ENCODE results near the gene HDGF.

HDGF gene

DNA sequence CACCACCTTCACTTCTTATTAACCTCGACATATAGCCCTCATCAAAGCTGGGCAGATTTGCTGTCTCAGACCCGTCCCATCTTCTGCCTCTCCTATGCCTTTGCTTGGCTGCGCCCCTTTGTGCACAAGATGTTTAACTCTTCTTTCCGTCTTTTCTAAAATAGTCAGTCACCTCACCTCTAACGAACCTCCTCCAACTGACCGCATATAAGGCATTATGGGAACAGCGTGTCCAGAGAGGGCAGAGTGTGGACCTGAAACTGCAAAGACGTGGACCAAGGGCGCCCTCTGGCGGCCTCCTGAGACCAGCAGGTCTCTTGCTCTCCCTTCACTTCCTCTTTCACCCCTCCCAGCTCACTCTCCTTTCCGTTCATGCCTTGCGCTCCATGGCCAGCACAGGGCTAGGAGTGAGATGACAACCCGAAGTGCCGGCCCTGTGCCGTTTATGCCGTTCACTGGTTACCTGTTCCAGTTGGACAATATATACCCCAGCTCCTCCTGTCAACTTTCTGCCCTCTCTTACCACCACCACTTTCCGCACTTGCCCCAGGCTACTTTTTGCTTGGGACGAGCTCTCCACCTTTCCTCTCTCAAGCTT lies 25.7 kb downstream of the HDGF start:
- DNase-seq (ENCODE audit: low read depth, low spot score) = peak; percentile 65

DNA sequence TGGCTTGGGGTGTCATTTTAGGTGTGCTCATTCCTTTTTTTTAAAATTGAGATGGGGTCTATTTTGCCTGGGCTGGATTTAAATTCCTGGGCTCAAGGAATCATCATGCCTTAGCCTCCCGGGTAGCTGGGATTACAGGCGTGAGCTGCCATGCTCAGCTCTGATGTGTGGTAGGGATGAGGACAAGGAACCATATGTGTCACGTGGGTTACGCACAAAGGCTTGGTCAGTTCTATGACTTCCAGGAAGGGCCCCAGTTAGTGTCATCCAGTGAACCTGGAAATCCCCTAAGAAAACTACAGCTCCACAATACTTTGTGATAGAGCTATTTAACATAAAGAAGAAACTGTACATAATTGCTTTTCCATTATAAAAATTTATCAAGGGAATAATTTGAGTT lies 29.9 kb downstream of the HDGF start:
- no peak for DNase-seq (ENCODE audit: low read depth, low spot score)

DNA sequence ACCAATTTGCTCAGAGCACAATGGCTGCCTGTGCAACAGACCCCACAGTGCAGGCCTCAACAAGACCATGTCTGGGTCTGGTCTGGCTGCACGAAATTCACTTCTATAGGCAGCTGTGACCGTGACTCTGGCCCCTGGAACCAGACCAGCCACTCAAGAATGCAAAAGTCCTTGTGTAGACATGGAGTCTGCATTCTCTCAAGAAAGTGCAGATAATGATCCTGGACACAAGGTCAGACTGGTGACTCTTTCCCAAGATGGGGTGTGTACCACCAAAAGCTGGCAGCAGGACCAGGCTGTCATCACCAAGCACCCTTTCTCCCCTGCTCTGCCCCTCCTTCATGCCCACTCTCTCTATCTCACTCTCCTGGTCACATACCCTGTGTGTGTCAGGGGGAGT lies 30.3 kb downstream of the HDGF start:
- no peak for DNase-seq (ENCODE audit: low read depth, low spot score)

DNA sequence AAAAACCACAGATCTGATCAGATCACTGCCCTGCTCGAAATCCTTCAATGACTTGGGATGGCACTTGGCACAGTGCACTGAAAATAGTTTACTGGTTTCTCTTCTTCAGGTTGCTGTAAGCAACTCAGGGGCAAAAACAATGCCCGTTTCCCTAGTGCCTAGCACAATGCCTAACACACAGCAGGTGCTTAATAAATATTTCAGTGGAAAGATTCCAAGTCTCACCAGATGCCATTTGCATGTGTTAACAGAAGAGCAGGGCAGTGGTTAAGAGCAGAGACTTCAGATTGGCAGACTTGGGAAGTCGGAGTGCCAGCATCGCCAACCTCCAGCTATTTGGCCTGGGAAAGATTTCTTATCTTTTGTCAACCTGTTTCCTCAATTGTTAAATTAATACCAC lies 34.1 kb downstream of the HDGF start:
- no peak for DNase-seq (ENCODE audit: low read depth, low spot score)

DNA sequence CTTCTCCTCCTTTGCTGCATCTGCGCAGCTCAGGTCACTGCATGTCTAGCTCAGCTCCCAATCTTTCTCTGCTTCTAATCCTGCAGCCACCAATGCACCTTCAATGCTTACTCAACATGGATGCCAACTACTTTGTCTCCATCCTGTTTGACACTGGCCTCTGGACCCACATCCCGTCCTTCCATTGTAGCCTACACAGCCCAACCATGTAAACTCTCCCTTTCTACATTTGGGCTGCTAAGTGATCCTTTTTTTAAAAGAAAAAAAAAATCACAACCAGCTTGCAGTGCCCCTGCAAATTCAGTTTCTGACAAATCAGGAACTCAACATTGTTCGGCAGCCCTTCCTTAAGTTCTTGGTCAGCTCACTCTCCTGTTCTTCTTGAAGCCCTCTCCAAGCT lies 36.6 kb downstream of the HDGF start:
- no peak for DNase-seq (ENCODE audit: low read depth, low spot score)

DNA sequence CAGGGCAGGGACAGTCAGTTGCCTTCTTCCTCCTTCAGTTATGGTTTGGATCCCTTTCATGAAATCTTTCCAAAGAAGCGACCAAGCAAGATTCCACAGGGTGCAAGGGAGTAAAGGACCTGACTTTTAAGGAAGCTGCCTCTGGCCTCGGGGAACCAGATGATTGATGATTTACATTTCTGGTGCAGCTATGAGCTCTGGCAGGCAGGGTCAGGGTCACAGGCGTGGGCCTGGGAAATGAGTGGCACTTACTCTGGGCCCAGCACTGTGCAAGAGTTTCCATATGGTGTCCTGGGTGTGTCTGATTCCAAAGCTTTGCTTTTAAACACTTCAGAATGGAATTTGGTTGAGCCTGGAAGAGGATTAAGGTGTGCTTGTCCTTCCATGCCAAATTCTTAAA lies 38.8 kb downstream of the HDGF start:
- no peak for DNase-seq (ENCODE audit: low read depth, low spot score)

DNA sequence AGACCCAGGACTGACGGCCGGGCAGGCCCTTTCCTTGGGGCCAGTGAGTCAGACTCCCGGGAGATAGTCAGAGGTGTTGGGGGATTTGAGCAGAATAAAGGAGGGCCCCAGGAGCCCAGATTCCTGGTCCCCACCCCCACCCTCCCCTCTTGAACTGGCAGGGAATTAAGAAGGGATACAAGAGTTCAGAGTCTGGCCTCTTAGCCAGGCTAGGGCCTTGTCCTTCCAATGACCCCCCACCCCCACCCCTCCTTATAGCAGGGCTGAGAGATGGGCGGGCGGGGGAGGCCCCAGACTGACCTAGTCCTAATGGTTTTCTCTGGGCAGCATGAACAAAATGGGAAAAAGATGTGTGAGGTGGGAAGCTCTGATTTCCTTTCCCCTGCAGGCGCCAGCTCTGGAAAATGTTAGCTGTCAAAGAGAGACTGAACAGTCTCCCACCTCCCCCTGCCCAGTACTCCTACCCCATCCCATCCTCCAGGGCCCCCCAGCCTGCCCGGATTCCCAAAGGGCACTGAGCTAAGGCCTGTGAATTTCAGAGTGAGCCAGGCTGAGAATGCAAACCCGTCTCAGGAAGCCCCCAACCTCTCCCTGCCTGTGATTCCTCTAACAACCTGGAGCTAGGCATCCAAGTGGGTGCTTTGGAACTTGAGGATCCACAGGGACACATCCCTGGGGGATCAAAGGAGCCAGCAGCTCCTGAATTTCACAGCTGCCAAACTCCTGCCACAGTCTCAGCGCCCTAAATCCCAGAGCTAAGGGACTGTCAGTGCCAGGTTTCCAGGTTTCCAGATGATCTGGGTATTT lies 40.3 kb downstream of the HDGF start:
- DNase-seq (ENCODE audit: low read depth, low spot score) = no peak

DNA sequence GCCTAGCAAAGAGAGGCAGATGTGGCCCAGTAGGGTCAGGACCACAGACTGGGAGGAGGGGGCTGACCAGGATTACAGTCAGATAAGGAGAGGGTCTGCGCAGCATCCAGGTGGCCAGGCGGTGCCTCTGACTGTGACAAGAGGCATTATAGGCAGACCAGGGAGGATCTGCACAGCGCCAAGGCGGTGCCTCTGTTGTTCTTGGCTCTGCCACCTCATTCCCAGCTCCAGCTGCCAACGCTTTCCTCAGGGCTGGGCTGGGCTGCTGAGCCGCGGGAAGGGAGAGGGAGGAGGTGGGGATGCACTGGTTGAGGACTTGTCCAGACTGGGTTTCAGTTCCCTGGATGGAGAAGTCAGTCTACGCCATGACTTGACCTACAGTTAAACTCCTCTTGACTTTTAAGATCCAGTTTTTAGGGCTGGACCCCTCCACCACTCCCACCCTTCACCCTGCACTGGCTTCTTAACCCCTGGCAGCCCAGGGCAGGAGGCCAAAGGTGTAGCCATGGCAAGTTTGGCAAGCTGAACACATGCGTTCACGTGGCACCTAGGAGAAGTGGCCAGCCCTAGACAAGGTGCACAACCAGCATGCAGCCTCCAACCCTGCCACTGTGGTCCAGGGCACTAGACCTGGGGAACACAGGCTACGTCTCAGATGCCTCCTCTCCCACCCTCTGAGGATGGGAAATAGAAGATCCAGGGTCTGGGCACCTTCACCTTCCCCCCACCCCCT lies 41.6 kb downstream of the HDGF start:
- no peak for DNase-seq (ENCODE audit: low read depth, low spot score)

DNA sequence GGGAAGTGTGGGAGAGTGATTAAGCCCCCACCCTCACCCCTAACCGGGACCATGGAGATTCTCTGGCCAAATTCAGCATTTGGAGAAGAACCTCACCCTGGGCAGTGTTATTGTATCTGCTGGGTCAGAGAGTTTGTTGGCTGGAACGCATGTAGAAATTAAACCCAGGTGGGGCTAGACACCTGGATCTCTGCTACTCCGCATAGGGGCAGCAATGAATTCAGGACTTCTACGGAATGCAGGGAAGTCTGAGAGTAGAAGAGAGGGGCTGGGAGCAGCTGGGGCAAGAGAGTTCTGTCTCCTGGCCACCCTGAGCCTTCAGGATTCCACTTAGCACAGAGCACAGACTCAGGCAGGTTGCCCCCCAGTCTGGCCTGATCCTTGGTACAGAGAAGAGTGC lies 42.4 kb downstream of the HDGF start:
- no peak for DNase-seq (ENCODE audit: low read depth, low spot score)

DNA sequence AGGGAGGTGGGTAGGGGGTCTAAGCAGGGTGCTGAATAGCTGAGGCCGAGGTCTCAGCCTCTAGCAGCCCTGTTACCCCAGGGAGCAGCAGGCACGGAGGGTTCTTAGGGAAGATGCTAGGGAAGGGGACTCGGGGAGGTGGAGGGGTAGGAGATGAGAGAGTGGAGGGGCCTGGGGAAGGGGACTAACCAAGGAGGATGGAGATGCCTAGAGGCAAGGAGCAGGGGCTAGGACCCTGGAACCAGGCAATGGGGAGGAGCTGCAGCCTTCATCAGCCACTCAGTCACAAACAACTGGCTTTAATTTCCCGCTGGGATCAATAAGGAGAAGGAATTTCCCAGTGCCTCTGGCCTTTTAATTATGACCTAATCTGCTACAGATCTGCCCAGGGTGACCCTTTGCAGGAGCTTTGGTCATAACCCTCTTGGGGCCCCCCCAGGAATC lies 43.2 kb downstream of the HDGF start:
- no peak for DNase-seq (ENCODE audit: low read depth, low spot score)

DNA sequence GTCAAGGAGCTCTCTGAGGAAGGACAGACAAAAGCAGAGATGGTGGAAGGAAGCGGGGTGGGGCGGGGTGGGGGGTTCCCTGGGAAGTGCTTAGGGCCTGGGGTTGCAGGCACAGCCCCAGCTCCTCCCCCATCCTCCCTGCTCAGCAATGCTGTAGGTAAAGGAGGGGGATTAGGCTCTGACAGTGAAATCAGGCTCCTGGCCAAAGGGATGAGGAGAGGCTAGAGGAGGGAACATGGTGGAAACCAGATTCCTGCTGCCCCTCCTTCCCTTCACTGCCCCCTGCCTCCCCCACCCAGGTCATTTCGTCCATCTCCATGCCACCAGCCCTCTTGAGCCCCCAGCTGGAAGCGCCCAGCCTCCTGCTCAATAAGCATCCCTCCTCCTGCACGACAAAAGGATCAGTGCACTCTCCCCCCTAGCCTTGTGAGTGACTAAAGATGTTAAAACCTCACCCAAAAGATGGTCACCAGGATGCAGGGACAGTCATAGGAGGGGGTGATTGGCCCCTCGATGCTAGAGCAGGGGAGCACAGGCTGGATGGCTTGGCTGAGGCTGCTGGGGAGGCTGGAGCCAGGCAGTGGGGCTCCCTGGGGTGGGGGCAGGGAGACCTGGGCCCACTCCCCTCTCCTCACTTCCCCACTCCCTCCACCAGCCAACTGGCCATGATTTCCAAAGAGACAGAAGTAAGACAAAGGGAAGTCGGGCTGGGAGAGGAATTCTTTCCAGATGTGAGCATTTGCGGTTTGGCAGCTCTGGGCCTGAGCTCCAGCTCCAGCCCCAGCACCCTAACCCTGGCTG lies 43.9 kb downstream of the HDGF start:
- DNase-seq (ENCODE audit: low read depth, low spot score) = no peak

DNA sequence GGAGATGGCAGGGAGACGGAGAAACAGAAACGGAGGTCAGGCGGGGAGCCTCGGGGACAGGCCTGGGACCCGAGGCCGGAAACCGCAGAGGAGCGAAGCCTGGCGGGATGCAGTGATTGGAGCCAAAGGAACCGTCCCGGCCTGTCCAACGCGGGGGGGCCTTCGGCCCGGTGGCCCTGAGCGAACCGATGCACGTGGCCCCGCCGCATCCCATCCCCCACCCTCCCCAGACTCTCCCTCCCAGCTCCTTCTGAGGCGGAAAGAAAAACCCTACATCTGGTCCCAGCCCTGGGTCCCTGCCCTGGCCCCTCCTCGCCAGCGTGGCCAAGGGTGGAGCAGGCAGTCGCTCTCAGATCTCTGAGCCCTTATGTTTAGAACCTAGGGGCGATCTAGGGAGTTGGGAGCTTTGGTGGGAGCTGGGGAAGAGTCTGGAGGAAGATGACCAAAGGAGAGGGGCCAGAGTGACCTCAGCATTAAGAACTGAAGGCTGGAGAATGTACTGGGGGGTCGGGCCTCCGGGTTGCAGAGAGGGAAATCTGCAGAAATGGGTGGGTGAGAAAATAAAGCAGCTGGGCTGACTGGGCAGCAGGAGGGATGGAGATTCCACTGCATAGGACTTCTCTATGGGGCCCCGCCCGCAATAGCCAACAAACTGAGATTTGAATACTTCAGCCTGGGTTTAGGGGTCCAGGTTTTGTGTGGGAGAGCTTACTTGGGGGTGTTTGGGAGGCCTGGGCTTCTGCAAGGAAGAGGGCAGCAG lies 44.6 kb downstream of the HDGF start:
- DNase-seq (ENCODE audit: low read depth, low spot score) = no peak

DNA sequence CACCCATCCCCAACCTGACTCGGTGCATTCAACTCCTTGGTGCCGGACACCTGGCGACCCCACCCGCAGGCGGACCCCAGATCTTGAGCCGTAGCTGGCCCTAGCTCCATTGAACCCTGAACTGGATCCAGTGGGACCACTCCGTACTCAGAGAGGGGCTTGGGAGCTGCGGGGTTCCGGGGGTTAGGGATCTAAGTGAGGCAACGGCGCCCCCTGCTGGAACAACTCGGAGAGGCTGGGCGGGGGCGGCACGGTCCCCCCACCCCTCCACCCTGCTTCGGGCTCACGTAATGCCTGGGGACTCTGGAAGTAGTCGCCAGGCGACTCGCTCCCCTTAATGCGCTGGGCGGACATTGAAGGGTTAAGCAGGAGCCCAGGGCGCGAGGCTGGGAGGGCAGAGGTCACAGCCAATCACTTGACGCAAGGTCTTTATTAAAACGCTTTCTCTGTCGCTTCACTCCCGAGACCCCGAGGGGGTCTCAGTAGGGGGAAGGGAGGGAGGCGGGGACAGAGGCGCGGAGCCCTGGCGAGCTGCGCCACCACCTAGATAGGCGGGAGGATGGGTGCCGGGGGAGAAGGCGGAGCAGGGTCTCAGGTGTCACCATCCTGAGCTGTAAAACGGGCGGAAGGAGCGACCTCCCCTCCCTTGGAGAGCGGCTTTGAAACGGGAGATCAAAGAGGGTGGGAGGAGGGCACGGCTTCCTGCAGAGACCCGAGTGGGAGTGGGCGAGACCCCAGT lies 45.4 kb downstream of the HDGF start:
- peak; percentile 38 for DNase-seq (ENCODE audit: low read depth, low spot score)

DNA sequence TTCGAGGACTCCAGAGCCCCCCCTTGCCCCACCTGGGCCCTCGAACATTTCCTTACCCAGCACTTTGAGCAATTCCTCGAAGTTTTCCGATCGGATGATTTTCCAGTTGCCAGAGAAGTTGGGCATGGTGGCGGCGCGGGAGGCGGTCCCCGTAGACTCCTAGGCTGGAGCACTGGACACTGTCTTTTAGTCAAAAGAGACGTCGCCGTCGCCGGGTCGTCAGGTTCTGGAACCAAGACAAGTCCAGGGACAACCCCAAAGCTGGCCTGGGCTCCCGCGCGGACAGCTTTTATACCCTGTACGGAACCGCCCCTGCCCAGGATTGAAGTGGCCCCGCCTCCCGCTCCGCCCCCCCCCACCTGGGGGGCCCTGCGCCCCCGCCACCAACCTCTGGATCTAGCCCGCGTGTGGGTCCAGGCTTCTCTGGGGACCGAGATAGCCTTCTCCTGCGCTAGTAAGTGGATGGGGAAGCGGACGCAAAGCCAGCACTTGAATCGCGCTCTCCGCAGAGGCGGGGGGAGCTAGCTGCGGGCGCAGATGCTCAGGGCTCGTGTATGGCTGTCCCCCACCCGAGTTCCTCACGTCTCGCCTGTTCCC lies 46.1 kb downstream of the HDGF start, which contains the start of gene CRABP2:
CRABP2 (minus strand) TSS at position 263 of the 597 bp plus-strand sequence; CDS start at position 126, 137 bp downstream.
- DNase-seq (ENCODE audit: low read depth, low spot score) = no peak

DNA sequence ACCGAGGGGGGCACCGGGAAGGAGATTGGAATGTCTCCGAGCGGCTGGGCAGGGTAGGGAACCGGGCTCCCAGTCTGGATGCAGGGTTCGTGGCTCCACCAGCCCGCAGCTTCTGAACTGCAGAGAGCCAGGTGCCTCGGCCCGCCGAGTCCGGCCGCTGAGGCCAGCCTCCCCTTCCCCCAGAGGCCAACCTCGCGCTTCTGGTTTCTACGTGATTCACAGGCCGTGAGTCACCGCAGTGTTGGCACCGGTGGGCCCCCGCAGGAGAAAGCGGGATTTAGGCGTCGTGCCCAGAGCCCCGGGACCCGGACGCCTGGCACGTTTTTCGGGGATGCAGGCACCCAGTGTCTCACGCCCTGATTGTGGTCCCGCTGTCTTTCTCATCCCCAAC lies 46.5 kb downstream of the HDGF start:
- DNase-seq (ENCODE audit: low read depth, low spot score) = no peak

DNA sequence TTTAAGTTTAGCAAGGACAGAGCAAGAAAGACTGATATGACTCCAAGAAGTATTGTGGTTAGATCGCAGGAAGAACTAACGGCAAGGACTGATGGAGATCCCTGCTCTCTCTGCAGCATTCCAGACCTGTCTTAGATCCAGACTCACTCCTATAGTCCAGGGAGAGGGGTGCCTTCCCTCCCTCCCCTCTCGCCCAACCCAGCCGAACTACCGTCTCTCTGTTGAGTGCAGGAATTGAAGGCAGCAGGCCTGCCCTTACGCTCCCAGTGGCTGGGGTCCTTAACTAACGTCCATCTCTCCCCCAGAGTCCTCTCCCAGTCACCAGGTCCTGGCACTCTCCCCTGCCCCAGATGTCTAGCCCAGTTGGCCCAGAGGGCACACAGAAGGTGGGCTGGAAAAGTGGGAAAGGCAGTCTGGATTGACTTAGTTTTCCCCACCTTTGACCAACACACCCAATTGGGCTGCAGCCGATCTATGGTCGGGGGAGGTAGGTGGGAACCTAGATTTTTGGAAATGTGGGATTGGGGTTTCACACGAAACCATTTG lies 47.2 kb downstream of the HDGF start:
- no peak for DNase-seq (ENCODE audit: low read depth, low spot score)

DNA sequence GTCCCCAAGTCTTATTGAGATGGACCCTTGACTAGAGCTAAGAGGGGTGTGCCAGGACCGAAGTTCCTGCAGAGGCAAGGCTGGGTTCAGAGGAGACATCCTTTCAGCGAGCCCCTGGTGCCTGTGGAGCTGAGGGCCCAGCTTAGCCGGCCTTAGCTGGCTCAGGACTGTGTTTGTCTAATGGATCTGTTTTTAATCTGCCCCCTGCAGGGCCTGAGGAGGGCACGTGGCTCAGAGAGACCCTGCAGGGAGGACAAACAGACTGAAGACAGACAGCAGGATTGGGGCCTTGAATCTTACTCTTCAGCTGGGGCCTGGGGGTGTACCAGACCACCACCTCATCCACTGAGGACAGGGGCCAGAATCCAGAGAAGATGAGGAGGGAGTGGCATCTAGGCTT lies 47.7 kb downstream of the HDGF start:
- DNase-seq (ENCODE audit: low read depth, low spot score) = no peak

DNA sequence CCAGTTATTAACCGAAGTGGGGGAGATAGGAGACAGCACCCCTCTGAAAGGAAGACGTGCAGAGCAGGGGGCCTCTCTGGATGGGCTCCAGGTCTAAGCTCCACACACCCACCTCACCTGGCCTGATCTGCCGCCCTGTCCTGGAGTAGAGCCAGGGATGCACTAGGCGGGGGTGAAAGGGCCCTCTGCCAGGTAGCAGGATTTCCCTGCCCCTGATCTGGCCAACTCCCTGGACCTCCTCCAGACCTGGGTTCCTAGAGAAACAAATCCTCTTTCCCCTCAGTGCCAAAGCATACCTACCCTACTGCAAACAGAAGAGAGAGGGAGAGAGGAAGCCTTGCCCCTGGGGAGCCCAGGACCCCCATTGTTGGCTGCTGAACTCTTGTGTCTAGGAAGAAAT lies 48.1 kb downstream of the HDGF start:
- no peak for DNase-seq (ENCODE audit: low read depth, low spot score)

DNA sequence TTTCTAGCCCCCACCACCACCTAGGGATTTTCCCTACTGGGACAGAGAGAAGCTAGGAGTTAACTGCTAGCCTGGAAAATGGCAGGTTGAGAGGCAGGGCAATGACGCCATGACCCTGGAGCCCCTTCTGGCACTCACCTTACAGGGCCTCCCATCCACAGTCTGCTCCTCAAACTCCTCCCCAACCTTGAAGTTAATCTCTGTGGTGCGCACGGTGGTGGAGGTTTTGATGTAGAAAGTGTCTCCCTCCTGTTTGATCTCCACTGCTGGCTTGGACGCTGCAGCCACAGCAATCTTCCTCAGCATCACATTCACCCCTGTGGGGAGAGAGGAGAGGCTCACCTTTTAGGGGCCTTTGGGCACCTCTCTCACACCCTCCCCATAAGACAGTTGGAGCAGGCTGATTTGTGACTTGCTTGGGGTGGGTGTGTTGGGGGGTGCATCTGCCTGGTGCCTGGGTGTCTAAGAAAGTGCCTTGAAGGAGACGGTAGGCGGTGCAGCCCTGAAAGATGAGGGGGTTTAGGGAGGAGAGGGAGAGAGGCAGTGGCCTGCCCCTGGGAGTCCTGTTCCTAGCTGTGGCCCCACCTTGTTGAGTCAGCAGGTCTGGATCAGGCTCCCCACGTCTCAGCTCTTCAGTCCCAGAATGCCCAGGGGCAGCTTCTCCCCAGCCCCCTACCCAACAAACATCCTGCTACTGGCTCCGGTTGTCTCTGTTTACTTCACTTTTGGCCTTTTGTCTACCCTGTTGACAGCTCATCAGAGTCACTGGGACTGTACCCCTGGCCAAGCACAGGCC lies 50.5 kb downstream of the HDGF start:
- DNase-seq (ENCODE audit: low read depth, low spot score) = no peak

Measured in activated CD4-positive, CD25-positive, alpha-beta regulatory T cell treated with anti-CD3 and anti-CD28 coated beads, Interleukin-2, amount 50 U/mL, for 16 hours (primary cell).